SK-N-SH treated with all-trans-retinoic acid at 6 μM for 48 hours (cell line): ENCODE measurements around the gene FCER2.

Experiments used
- ATAC-seq: fragments of 200-7000 bp; cut with Tn5 transposase; 3 replicates; pipeline ENCODE4 v1.9.1; 2020; ENCODE audit warnings: mild to moderate bottlenecking, moderate library complexity
- ARNTL ChIP-seq: fragments of 450-650 bp; formaldehyde crosslinking; IDR thresholded peaks from 2 replicates; pipeline ENCODE4 v1.5.0; 2020; ENCODE audit warnings: low read depth, mild to moderate bottlenecking, moderate library complexity, borderline replicate concordance
- BACH2 ChIP-seq: fragments of 250-450 bp; sonication (Bioruptor Pico); IDR thresholded peaks from 2 replicates; pipeline ENCODE4 v1.9.0; 2021; ENCODE audit warnings: mild to moderate bottlenecking, borderline replicate concordance
- CREB5 ChIP-seq: fragments of 250-450 bp; sonication (Bioruptor Pico); IDR thresholded peaks from 2 replicates; pipeline ENCODE4 v1.5.1; 2020; ENCODE audit warnings: low read depth, mild to moderate bottlenecking, moderate library complexity
- ESRRG ChIP-seq: fragments of 250-450 bp; sonication (Bioruptor Pico); IDR thresholded peaks from 2 replicates; pipeline ENCODE4 v1.6.1; 2021; ENCODE audit warnings: mild to moderate bottlenecking
- GLIS3 ChIP-seq: fragments of 250-450 bp; sonication (Bioruptor Pico); IDR thresholded peaks from 2 replicates; pipeline ENCODE4 v1.5.0; 2020; ENCODE audit warnings: mild to moderate bottlenecking, moderate library complexity
- ISL1 ChIP-seq: fragments of 250-450 bp; sonication (Bioruptor Pico); IDR thresholded peaks from 2 replicates; pipeline ENCODE4 v2.1.2; 2022; ENCODE audit warnings: mild to moderate bottlenecking, moderate library complexity
- PATZ1 ChIP-seq: fragments of 250-450 bp; sonication (Bioruptor Pico); IDR thresholded peaks from 2 replicates; pipeline ENCODE4 v1.8.0; 2020; ENCODE audit warnings: mild to moderate bottlenecking, moderate library complexity, borderline replicate concordance
- PPARA ChIP-seq: fragments of 250-450 bp; sonication (Bioruptor Pico); IDR thresholded peaks from 2 replicates; pipeline ENCODE4 v1.5.0; 2020; ENCODE audit warnings: mild to moderate bottlenecking, borderline replicate concordance
- RARB ChIP-seq: fragments of 250-450 bp; sonication (Bioruptor Pico); IDR thresholded peaks from 2 replicates; pipeline ENCODE4 v1.8.0; 2021; ENCODE audit warnings: mild to moderate bottlenecking, moderate library complexity
- SNAI2 ChIP-seq: fragments of 250-450 bp; sonication (Bioruptor Pico); IDR thresholded peaks from 2 replicates; pipeline ENCODE4 v1.5.0; 2020; ENCODE audit warnings: mild to moderate bottlenecking, moderate library complexity
- TCF4 ChIP-seq: fragments of 250-450 bp; sonication (Bioruptor Pico); IDR thresholded peaks from 2 replicates; pipeline ENCODE4 v1.8.0; 2021; ENCODE audit warnings: mild to moderate bottlenecking, moderate library complexity, borderline replicate concordance
- TOX ChIP-seq: fragments of 250-450 bp; sonication (Bioruptor Pico); IDR thresholded peaks from 2 replicates; pipeline ENCODE4 v1.8.0; 2021; ENCODE audit warnings: mild to moderate bottlenecking, moderate library complexity, borderline replicate concordance
- ZC3H10 ChIP-seq: fragments of 250-450 bp; sonication (Bioruptor Pico); IDR thresholded peaks from 2 replicates; pipeline ENCODE4 v1.5.1; 2021; ENCODE audit warnings: mild to moderate bottlenecking, moderate library complexity
- ZFP3 ChIP-seq: fragments of 250-450 bp; sonication (Bioruptor Pico); IDR thresholded peaks from 2 replicates; pipeline ENCODE4 v1.5.0; 2020; ENCODE audit warnings: mild to moderate bottlenecking, moderate library complexity
- ZFP30 ChIP-seq: fragments of 450-650 bp; formaldehyde crosslinking; IDR thresholded peaks from 2 replicates; pipeline ENCODE4 v1.5.0; 2022; ENCODE audit warnings: mild to moderate bottlenecking, moderate library complexity
- ZNF565 ChIP-seq: fragments of 450-650 bp; formaldehyde crosslinking; conservative IDR thresholded peaks from 2 replicates; pipeline ENCODE4 v1.5.0; 2020; ENCODE audit warnings: low read depth, mild to moderate bottlenecking, moderate library complexity
- ZNF70 ChIP-seq: fragments of 450-650 bp; formaldehyde crosslinking; IDR thresholded peaks from 2 replicates; pipeline ENCODE4 v1.5.0; 2020; ENCODE audit warnings: mild to moderate bottlenecking, moderate library complexity
- TF ChIP-seq, protein P1 (sequence below): fragments of 250-450 bp; sonication (Bioruptor Pico); IDR thresholded peaks from 2 replicates; pipeline ENCODE4 v1.8.0; 2021; ENCODE audit warnings: low read depth, mild to moderate bottlenecking, moderate library complexity, borderline replicate concordance
- TF ChIP-seq, protein P2 (sequence below): fragments of 250-450 bp; sonication (Bioruptor Pico); IDR thresholded peaks from 2 replicates; pipeline ENCODE4 v1.5.0; 2020; ENCODE audit warnings: mild to moderate bottlenecking, moderate library complexity

The FCER2 gene

GRCh38 chr19:7744199-7744786 lies 42.4 kb upstream of the FCER2 start (continued):
- TF ChIP-seq TOX (no peak), ESRRG (CRISPR knock-in tag) (no peak)
- TF ChIP-seq, protein P1, sequence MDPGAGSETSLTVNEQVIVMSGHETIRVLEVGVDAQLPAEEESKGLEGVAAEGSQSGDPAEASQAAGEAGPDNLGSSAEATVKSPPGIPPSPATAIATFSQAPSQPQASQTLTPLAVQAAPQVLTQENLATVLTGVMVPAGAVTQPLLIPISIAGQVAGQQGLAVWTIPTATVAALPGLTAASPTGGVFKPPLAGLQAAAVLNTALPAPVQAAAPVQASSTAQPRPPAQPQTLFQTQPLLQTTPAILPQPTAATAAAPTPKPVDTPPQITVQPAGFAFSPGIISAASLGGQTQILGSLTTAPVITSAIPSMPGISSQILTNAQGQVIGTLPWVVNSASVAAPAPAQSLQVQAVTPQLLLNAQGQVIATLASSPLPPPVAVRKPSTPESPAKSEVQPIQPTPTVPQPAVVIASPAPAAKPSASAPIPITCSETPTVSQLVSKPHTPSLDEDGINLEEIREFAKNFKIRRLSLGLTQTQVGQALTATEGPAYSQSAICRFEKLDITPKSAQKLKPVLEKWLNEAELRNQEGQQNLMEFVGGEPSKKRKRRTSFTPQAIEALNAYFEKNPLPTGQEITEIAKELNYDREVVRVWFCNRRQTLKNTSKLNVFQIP (CRISPR knock-in tag): no peak

DNA sequence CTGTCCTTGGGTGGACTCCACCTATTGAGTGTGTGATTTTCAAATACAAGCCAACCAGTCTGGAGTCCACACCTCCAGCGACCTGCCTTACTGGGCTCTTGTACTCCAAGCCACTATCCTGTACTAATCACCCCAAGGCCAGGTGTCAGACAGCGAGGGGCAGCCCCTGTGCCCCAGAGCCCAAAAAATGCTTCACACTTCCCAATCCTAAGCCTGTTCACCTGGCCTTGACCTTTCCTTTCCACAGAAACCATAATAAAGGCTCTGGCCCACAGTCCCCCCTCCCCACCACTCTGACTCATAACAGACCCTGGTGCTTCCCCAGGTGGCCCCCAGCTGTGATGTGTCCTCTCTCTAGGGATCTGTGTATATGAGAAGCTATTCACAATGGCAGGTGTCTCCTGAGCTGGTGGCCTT lies 41.5 kb upstream of the FCER2 start:
- no peak for TF ChIP-seq BACH2
- TF ChIP-seq, protein P1 (CRISPR knock-in tag): no peak
- TF ChIP-seq, protein P2, sequence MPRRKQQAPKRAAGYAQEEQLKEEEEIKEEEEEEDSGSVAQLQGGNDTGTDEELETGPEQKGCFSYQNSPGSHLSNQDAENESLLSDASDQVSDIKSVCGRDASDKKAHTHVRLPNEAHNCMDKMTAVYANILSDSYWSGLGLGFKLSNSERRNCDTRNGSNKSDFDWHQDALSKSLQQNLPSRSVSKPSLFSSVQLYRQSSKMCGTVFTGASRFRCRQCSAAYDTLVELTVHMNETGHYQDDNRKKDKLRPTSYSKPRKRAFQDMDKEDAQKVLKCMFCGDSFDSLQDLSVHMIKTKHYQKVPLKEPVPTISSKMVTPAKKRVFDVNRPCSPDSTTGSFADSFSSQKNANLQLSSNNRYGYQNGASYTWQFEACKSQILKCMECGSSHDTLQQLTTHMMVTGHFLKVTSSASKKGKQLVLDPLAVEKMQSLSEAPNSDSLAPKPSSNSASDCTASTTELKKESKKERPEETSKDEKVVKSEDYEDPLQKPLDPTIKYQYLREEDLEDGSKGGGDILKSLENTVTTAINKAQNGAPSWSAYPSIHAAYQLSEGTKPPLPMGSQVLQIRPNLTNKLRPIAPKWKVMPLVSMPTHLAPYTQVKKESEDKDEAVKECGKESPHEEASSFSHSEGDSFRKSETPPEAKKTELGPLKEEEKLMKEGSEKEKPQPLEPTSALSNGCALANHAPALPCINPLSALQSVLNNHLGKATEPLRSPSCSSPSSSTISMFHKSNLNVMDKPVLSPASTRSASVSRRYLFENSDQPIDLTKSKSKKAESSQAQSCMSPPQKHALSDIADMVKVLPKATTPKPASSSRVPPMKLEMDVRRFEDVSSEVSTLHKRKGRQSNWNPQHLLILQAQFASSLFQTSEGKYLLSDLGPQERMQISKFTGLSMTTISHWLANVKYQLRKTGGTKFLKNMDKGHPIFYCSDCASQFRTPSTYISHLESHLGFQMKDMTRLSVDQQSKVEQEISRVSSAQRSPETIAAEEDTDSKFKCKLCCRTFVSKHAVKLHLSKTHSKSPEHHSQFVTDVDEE (CRISPR knock-in tag): no peak
- TF ChIP-seq SNAI2: no peak
- ATAC-seq: no peak

- TF ChIP-seq TOX: no peak
- no peak for TF ChIP-seq PPARA (CRISPR knock-in tag)
- TF ChIP-seq CREB5 (CRISPR knock-in tag): no peak
- TF ChIP-seq ZFP30 (CRISPR knock-in tag): no peak
- no peak for TF ChIP-seq ZNF70 (CRISPR knock-in tag)
- no peak for TF ChIP-seq GLIS3 (CRISPR knock-in tag)
- no peak for TF ChIP-seq RARB (CRISPR knock-in tag)
- TF ChIP-seq, protein P1 (CRISPR knock-in tag): no peak
- TF ChIP-seq ESRRG (CRISPR knock-in tag): no peak
- TF ChIP-seq TCF4 (CRISPR knock-in tag): no peak
- TF ChIP-seq, protein P2 (CRISPR knock-in tag): no peak
- no peak for TF ChIP-seq ARNTL
- ATAC-seq: no peak
These were observed 41.1 kb upstream of the FCER2 start for GRCh38 chr19:7742991-7743390.

GRCh38 chr19:7742575-7742974 lies 40.6 kb upstream of the FCER2 start:
- no peak for ATAC-seq
- TF ChIP-seq ZFP3: no peak
- TF ChIP-seq ISL1 (CRISPR knock-in tag): no peak
- TF ChIP-seq ZC3H10 (CRISPR knock-in tag): no peak
- no peak for TF ChIP-seq PATZ1
- no peak for TF ChIP-seq BACH2
- no peak for TF ChIP-seq ESRRG (CRISPR knock-in tag)
- TF ChIP-seq ZNF70 (CRISPR knock-in tag): no peak
- TF ChIP-seq ZNF565: no peak
- no peak for TF ChIP-seq ARNTL
- TF ChIP-seq GLIS3 (CRISPR knock-in tag): no peak
